CD8-positive, alpha-beta memory T cell (primary cell): ENCODE results near the gene ETS2. TPM values are rescaled to one million over a fixed set of nuclear protein-coding genes. Genes with fewer than 3 reads are reported as not detected.

ENCODE experiments used
- CTCF ChIA-PET: fragments of 350-600 bp; sonication (Branson Sonifier 250); formaldehyde crosslinking; loops from one replicate; lab custom pipeline; 2021; ENCODE audit warnings: antibody characterized with exemption; lab: Charles Lee
- POLR2A ChIA-PET: fragments of 350-600 bp; sonication (Branson Sonifier 250); formaldehyde crosslinking; loops from one replicate; lab custom pipeline; 2021; ENCODE audit warnings: antibody characterized with exemption; lab: Charles Lee
- DNase-seq, 5 donors: peaks; one replicate each; pipeline versions ENCODE4 v3.0.0 to v3.0.0-alpha.2; 2020 to 2022; ENCODE audit warnings: mixed read lengths in 1 of 5
- H3K27ac ChIP-seq: one replicate; pipeline ENCODE4 v1.7.0; 2013; ENCODE audit warnings: low read depth, mild to moderate bottlenecking, low read length, moderate library complexity
- H3K27me3 ChIP-seq: 2 replicates; pipeline ENCODE4 v1.7.0; 2013; ENCODE audit warnings: low read length, mild to moderate bottlenecking; ENCODE audit not compliant: insufficient read depth, poor library complexity, severe bottlenecking
- H3K36me3 ChIP-seq: 2 replicates; pipeline ENCODE4 v1.7.0; 2013; ENCODE audit warnings: mild to moderate bottlenecking, low read length, moderate library complexity; ENCODE audit not compliant: insufficient read depth
- H3K4me1 ChIP-seq: 2 replicates; pipeline ENCODE4 v1.7.0; 2013; ENCODE audit warnings: mild to moderate bottlenecking, low read length, moderate library complexity; ENCODE audit not compliant: insufficient read depth
- H3K4me3 ChIP-seq: 2 replicates; pipeline ENCODE4 v1.7.0; 2013; ENCODE audit warnings: mild to moderate bottlenecking, low read length
- H3K9me3 ChIP-seq: 2 replicates; pipeline ENCODE4 v1.7.0; 2013; ENCODE audit warnings: mild to moderate bottlenecking, low read length
- H3K27ac Mint-ChIP-seq, 8 donors: one replicate each; pipeline ENCODE4 v1.8.0; 2020 to 2021; ENCODE audit warnings: mixed read lengths in 8 of 8, mild to moderate bottlenecking in 6 of 8, inconsistent platforms in 3 of 8, moderate library complexity in 3 of 8
- H3K27me3 Mint-ChIP-seq, 2 donors: one replicate each; pipeline ENCODE4 v1.8.0; 2020 to 2021; ENCODE audit warnings: mixed read lengths in 2 of 2, mild to moderate bottlenecking in 1 of 2, moderate library complexity in 1 of 2
- H3K36me3 Mint-ChIP-seq, 3 donors: one replicate each; pipeline ENCODE4 v1.8.0; 2020 to 2021; ENCODE audit warnings: mixed read lengths in 3 of 3, inconsistent platforms in 1 of 3, mild to moderate bottlenecking in 1 of 3
- H3K4me1 Mint-ChIP-seq, 3 donors: one replicate each; pipeline ENCODE4 v1.8.0; 2020 to 2021; ENCODE audit warnings: mixed read lengths in 3 of 3, inconsistent platforms in 1 of 3, mild to moderate bottlenecking in 1 of 3
- H3K4me3 Mint-ChIP-seq, 7 donors: one replicate each; pipeline ENCODE4 v1.8.0; 2020 to 2021; ENCODE audit warnings: mixed read lengths in 7 of 7, mild to moderate bottlenecking in 6 of 7, moderate library complexity in 4 of 7, inconsistent platforms in 2 of 7
- H3K9me3 Mint-ChIP-seq, 5 donors: one replicate each; pipeline ENCODE4 v1.8.0; 2020 to 2022; ENCODE audit warnings: mixed read lengths in 5 of 5, mild to moderate bottlenecking in 3 of 5, moderate library complexity in 2 of 5, inconsistent platforms in 1 of 5
- polyA plus RNA-seq: library from polyadenylated mRNA; unstranded; fragments of 300-500 nt; fragmentation: Illumina TruSeq; gene quantifications from one replicate; pipeline ENCODE4 v1.2.3, GENCODE V29; 2021
- total RNA-seq, 2 experiments: library from RNA; stranded (reverse); gene quantifications; one replicate each; pipeline ENCODE4 v1.2.3, GENCODE V29; 2021

Gene ETS2
- total and polyA plus RNA-seq, 3 experiments from 2014 or later, result 9.7 to 39.7 (median 37.9) TPM

- Mint-ChIP-seq H3K4me1 (peaks cover 0 to 2% (median 0%) of the 10 kb centered on the region in 3 donors), H3K9me3 (peaks cover 0 to 1% (median 0%) of the 10 kb centered on the region in 5 donors), H3K27me3 (peaks cover 4 to 7% of the 10 kb centered on the region in 2 donors), H3K36me3 (no peaks in the 10 kb centered on the region), H3K27ac (no peak overlapping the region), H3K4me3 (no peak overlapping the region)
- CTCF ChIA-PET, result no interaction called here
- Histone ChIP-seq H3K36me3 (no peaks in the 10 kb centered on the region), H3K4me1 (no peaks in the 10 kb centered on the region), H3K4me3 (no peak overlapping the region), H3K27me3 (no peaks in the 10 kb centered on the region), H3K27ac (no peak overlapping the region), H3K9me3 (no peaks in the 10 kb centered on the region)
- DNase-seq, result no peak
- POLR2A ChIA-PET, result no interaction called here
Measured at GRCh38 chr21:38858026-38858811, 52.5 kb downstream of the ETS2 start.

GRCh38 chr21:38858812-38859205, 53.1 kb downstream of the ETS2 start:
- ChIA-PET POLR2A (no interaction called here), CTCF (no interaction called here)
- H3K27ac ChIP-seq, result no peak overlapping the region
- Mint-ChIP-seq H3K4me3 (no peak overlapping the region), H3K9me3 (peaks cover 0 to 1% (median 0%) of the 10 kb centered on the region in 5 donors), H3K4me1 (peaks cover 0 to 2% (median 0%) of the 10 kb centered on the region in 3 donors), H3K36me3 (no peaks in the 10 kb centered on the region), H3K27ac (no peak overlapping the region), H3K27me3 (peaks cover 3 to 9% of the 10 kb centered on the region in 2 donors)
- no peaks in the 10 kb centered on the region for H3K9me3 ChIP-seq
- no peaks in the 10 kb centered on the region for H3K36me3 ChIP-seq
- no peaks in the 10 kb centered on the region for H3K27me3 ChIP-seq
- no peaks in the 10 kb centered on the region for H3K4me1 ChIP-seq
- no peak overlapping the region for H3K4me3 ChIP-seq
- no peak for DNase-seq

- Histone ChIP-seq H3K27ac (no peak overlapping the region), H3K36me3 (no peaks in the 10 kb centered on the region), H3K4me1 (no peaks in the 10 kb centered on the region), H3K4me3 (no peak overlapping the region), H3K27me3 (no peaks in the 10 kb centered on the region), H3K9me3 (no peaks in the 10 kb centered on the region)
- Mint-ChIP-seq H3K27ac (no peak overlapping the region), H3K36me3 (peaks cover 0 to 4% (median 0%) of the 10 kb centered on the region in 3 donors), H3K4me1 (peaks cover 0 to 2% (median 0%) of the 10 kb centered on the region in 3 donors), H3K27me3 (peaks cover 2 to 17% of the 10 kb centered on the region in 2 donors), H3K4me3 (no peak overlapping the region), H3K9me3 (peaks cover 0 to 1% (median 0%) of the 10 kb centered on the region in 5 donors)
- CTCF ChIA-PET, result no interaction called here
- POLR2A ChIA-PET, result no interaction called here
- no peak for DNase-seq
Measured at GRCh38 chr21:38859852-38860251, 54.1 kb downstream of the ETS2 start.

- H3K4me1 ChIP-seq, result no peaks in the 10 kb centered on the region
- Mint-ChIP-seq H3K9me3 (peaks cover 0 to 1% (median 0%) of the 10 kb centered on the region in 5 donors), H3K27me3 (peaks cover 4 to 27% of the 10 kb centered on the region in 2 donors), H3K36me3 (peaks cover 0 to 4% (median 0%) of the 10 kb centered on the region in 3 donors), H3K4me3 (no peak overlapping the region), H3K27ac (no peak overlapping the region), H3K4me1 (peaks cover 0 to 2% (median 0%) of the 10 kb centered on the region in 3 donors)
- no peaks in the 10 kb centered on the region for H3K36me3 ChIP-seq
- H3K27me3 ChIP-seq, result no peaks in the 10 kb centered on the region
- no peak overlapping the region for H3K27ac ChIP-seq
- POLR2A ChIA-PET, result no interaction called here
- no peak overlapping the region for H3K4me3 ChIP-seq
- no peaks in the 10 kb centered on the region for H3K9me3 ChIP-seq
- CTCF ChIA-PET, result interaction anchor here (1.0 kb wide), 1 partner anchor 8 kb away, joined by 4 read pairs; no protein-coding TSS in a partner anchor
- no peak for DNase-seq
Measured at GRCh38 chr21:38861056-38861455, 55.3 kb downstream of the ETS2 start.

GRCh38 chr21:38861989-38862683, 56.4 kb downstream of the ETS2 start:
- H3K36me3 Mint-ChIP-seq, result peaks cover 0 to 4% (median 0%) of the 10 kb centered on the region in 3 donors
- no peak overlapping the region for H3K27ac Mint-ChIP-seq
- H3K4me1 Mint-ChIP-seq, result peaks cover 0 to 2% (median 0%) of the 10 kb centered on the region in 3 donors
- Histone ChIP-seq H3K4me3 (no peak overlapping the region), H3K36me3 (no peaks in the 10 kb centered on the region), H3K4me1 (no peaks in the 10 kb centered on the region), H3K27ac (no peak overlapping the region), H3K27me3 (no peaks in the 10 kb centered on the region), H3K9me3 (no peaks in the 10 kb centered on the region)
- POLR2A ChIA-PET, result no interaction called here
- H3K9me3 Mint-ChIP-seq, result peaks cover 0 to 1% (median 0%) of the 10 kb centered on the region in 5 donors
- peaks cover 5 to 35% of the 10 kb centered on the region in 2 donors for H3K27me3 Mint-ChIP-seq
- no peak overlapping the region for H3K4me3 Mint-ChIP-seq
- CTCF ChIA-PET, result no interaction called here
- no peak for DNase-seq

- POLR2A ChIA-PET, result no interaction called here
- peaks cover 7 to 35% of the 10 kb centered on the region in 2 donors for H3K27me3 Mint-ChIP-seq
Measured at GRCh38 chr21:38863291-38863690, 57.6 kb downstream of the ETS2 start.

GRCh38 chr21:38863843-38864363, 58.2 kb downstream of the ETS2 start:
- H3K36me3 Mint-ChIP-seq, result peaks cover 0 to 4% (median 0%) of the 10 kb centered on the region in 3 donors

More at GRCh38 chr21:38863291-38863690, 57.6 kb downstream of the ETS2 start:
- no peaks in the 10 kb centered on the region for H3K36me3 ChIP-seq
- Mint-ChIP-seq H3K36me3 (peaks cover 0 to 4% (median 0%) of the 10 kb centered on the region in 3 donors), H3K4me1 (peaks cover 0 to 2% (median 0%) of the 10 kb centered on the region in 3 donors), H3K4me3 (no peak overlapping the region), H3K9me3 (peaks cover 0 to 1% (median 0%) of the 10 kb centered on the region in 5 donors), H3K27ac (no peak overlapping the region)
- H3K4me1 ChIP-seq, result no peaks in the 10 kb centered on the region
- CTCF ChIA-PET, result no interaction called here
- no peak for DNase-seq
- H3K27me3 ChIP-seq, result no peaks in the 10 kb centered on the region
- no peak overlapping the region for H3K4me3 ChIP-seq
- no peaks in the 10 kb centered on the region for H3K9me3 ChIP-seq
- H3K27ac ChIP-seq, result no peak overlapping the region

More at GRCh38 chr21:38863843-38864363, 58.2 kb downstream of the ETS2 start:
- CTCF ChIA-PET, result interaction anchor here (0.8 kb wide), 1 partner anchor 19 kb away, joined by 3 read pairs; no protein-coding TSS in a partner anchor
- H3K27me3 Mint-ChIP-seq, result peaks cover 9 to 32% of the 10 kb centered on the region in 2 donors
- no peak overlapping the region for H3K4me3 Mint-ChIP-seq
- DNase-seq, result no peak
- POLR2A ChIA-PET, result no interaction called here
- Histone ChIP-seq H3K27me3 (no peaks in the 10 kb centered on the region), H3K4me1 (no peaks in the 10 kb centered on the region), H3K4me3 (no peak overlapping the region), H3K27ac (no peak overlapping the region), H3K36me3 (no peaks in the 10 kb centered on the region), H3K9me3 (no peaks in the 10 kb centered on the region)
- no peak overlapping the region for H3K27ac Mint-ChIP-seq
- H3K4me1 Mint-ChIP-seq, result peaks cover 0 to 2% (median 0%) of the 10 kb centered on the region in 3 donors
- peaks cover 0 to 4% (median 0%) of the 10 kb centered on the region in 5 donors for H3K9me3 Mint-ChIP-seq
